PC-3 (cell line): ENCODE measurements around the gene KLRC3.

ENCODE experiments used
- EZH2phosphoT487 ChIP-seq: fragments of 300-600 bp; sonication (generic); IDR thresholded peaks from 2 replicates; pipeline ENCODE4 v1.6.1; 2018; ENCODE audit warnings: mild to moderate bottlenecking, antibody characterized with exemption, low read length, borderline replicate concordance
- TF ChIP-seq, protein P1 (sequence below): fragments of 300-600 bp; sonication (generic); conservative IDR thresholded peaks from 2 replicates; pipeline ENCODE4 v1.5.1; 2017; ENCODE audit warnings: antibody characterized with exemption, low read depth, mild to moderate bottlenecking, low read length

DNA sequence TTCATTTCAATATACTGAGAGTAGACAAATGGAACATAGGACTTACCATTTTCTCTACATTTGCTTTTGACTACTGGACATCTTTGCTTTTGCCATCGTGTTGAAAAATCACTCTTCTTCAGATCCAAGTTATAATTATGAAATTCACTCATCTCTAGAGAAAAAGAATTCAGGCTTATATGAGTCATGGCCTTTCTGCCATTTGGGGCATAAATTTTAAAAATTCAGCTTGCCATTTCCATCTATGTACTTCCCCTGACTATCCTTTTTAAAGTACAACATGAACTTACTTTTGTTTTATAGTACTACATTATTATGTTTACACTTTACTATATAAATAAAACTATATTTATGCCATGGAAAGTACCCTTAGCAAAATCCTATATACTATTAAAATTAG is 33.5 kb downstream of the KLRC3 start:
- TF ChIP-seq, protein P1, sequence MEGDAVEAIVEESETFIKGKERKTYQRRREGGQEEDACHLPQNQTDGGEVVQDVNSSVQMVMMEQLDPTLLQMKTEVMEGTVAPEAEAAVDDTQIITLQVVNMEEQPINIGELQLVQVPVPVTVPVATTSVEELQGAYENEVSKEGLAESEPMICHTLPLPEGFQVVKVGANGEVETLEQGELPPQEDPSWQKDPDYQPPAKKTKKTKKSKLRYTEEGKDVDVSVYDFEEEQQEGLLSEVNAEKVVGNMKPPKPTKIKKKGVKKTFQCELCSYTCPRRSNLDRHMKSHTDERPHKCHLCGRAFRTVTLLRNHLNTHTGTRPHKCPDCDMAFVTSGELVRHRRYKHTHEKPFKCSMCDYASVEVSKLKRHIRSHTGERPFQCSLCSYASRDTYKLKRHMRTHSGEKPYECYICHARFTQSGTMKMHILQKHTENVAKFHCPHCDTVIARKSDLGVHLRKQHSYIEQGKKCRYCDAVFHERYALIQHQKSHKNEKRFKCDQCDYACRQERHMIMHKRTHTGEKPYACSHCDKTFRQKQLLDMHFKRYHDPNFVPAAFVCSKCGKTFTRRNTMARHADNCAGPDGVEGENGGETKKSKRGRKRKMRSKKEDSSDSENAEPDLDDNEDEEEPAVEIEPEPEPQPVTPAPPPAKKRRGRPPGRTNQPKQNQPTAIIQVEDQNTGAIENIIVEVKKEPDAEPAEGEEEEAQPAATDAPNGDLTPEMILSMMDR = no peak
- no peak for TF ChIP-seq EZH2phosphoT487
